GM21360 (cell line): Measurements from ENCODE around the gene CPT1B.
A peak's percentile ranks its signal among the peaks of the same experiment; 100 is the strongest.

Experiments used
- ATAC-seq: cut with Tn5 transposase; IDR thresholded peaks from one replicate; pipeline ENCODE4 v1.9.1; 2021; ENCODE audit warnings: mild to moderate bottlenecking, moderate library complexity; ENCODE audit not compliant: unreplicated experiment

CPT1B gene

DNA sequence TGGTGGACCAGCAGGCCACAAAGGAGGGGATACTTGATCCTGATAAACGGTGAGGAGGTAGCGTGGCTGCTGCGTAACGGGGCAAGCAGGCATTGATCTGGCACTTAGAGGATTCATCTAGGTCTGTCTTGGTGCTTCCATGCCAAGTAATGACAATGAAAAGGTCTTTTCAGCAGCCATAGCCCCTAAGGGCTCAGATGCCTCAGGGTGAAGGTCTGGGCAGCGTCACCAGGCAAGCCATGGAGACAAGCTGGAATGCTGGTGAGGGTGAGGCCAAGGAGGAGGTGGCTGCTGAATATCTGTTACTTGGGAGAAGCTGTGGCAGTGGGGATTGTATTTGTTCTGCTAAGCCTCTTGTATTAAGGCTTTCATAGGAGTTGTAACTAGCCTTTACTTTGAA lies 9.2 kb upstream of the CPT1B start:
- no peak for ATAC-seq

DNA sequence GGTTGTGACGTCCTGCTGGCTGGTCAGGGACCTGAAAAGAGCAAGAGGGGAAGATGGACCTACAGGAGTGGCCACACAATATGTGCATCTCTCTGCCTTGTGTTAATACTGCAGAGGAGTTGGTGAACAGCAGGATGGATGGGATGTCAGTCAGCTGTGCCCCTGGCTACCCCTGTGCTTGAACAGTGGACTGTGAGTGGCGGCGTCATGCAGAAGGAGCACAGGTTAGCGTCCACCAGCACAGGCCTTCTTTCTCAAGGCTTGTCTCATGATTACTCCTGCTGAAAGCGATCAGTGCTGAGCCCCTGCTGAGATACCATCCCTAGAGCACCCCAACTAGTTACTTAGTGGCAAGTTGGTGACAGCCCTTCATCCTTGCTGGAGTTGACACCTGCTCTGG lies 8.2 kb upstream of the CPT1B start:
- no peak for ATAC-seq

- ATAC-seq, result no peak
Measured at GRCh38 chr22:50585781-50586180, 7.6 kb upstream of the CPT1B start.

DNA sequence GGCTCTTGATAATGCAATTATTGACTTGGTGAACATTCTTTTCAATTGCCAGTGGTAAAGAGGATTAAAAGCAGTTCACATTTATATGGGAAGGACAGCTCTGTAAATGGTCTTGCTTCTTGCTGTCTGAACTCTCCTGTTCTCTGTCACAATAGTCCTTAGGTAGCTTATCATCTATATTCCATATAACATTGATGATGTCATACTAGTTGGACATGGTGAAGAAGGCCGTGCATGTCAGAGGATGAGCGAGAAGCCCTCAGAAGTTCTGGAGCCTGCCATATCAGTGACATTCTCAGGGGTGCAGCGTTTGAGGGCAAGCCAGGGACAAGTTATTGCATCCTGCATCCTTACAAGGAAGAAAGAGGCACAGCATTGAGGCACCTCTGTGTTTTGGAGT lies 7.0 kb upstream of the CPT1B start:
- no peak for ATAC-seq

DNA sequence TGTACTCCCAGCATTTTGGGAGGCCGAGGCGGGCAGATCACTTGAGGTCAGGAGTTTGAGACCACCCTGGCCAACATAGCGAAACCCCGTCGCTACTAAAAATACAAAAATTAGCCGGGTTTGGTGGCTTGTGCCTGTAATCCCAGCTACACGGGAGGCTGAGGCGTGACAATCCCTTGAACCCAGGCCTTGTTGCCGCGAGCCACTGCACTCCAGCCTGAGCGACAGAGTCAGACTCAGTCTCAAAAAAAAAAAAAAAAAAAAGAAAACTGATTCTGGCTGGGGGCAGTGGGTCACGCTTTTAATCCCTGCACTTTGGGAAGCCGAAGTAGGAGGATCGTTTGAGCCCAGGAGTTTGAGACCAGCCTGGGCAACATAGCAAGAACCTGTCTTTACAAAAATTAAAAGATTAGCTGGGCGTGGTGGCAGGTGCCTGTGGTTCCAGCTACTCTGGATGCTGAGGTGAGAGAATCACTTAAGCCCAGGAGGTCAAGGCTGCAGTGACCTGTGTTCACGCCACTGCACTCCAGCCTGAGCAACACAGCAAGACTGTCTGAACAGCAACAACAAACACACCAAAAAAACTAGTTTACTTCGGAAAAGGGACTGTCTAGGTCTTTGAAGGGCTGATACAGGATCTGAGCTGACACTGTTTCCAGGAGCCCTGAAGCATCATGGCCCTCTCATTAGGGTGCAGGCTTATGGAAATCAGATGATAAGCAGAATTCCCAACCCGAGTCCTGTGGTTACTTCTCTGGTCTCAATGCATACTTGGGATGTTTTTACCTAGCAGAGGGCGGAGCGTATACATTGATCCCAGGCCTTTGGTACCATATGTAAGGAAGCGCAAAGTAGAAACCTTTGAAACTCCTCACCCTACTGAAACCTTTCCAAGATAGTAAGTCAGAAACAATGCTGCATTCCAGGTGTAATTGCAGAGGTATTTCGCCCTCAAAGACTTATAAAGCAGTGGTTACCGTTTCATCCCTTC lies 6.2 kb upstream of the CPT1B start:
- no peak for ATAC-seq

GRCh38 chr22:50583294-50583861 lies 5.2 kb upstream of the CPT1B start:
- ATAC-seq, result peak; percentile 17

- peak; percentile 82 for ATAC-seq
Measured at GRCh38 chr22:50582493-50583293, 4.5 kb upstream of the CPT1B start, which contains the start of gene CHKB. Gene CHKB, minus strand, starts transcription at chr22:50582849. Its CDS starts 68 bp downstream, at chr22:50582781.

GRCh38 chr22:50581950-50582492 lies 3.8 kb upstream of the CPT1B start:
- peak; percentile 19 for ATAC-seq

- no peak for ATAC-seq
Measured at GRCh38 chr22:50581031-50581949, 3.1 kb upstream of the CPT1B start.

- ATAC-seq, result no peak
Measured at GRCh38 chr22:50579752-50580151, 1.5 kb upstream of the CPT1B start.

DNA sequence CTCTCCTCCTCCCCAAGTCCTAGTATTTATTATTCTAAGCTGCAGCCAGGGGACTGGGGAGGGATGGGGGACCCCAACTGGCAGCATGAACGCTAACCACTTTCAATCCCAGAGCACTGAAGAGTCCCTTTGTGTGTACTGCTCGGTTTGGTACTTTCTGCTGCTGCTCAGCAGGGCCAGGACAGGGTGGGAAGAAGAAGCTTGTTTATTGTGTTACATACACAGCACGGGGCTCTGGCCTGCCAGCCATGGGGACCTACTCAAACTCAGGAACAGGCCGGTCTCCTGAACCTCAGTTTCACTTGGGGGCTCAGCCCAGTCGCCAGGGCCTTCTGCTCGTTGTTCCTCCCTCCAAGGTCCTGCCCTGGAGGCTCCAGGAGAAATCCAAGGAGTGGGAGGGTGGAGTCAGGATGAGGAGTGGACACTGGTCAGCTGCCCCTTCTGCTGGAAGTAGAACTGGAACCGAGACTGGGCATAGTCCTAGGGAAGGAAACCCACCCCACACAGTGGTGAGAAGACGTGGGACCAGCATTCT lies 616 bp upstream of the CPT1B start:
- ATAC-seq, result no peak

- ATAC-seq, result no peak
Measured at GRCh38 chr22:50577697-50577986, 585 bp downstream of the CPT1B start.

- no peak for ATAC-seq
Measured at GRCh38 chr22:50576806-50577696, 1.2 kb downstream of the CPT1B start.

DNA sequence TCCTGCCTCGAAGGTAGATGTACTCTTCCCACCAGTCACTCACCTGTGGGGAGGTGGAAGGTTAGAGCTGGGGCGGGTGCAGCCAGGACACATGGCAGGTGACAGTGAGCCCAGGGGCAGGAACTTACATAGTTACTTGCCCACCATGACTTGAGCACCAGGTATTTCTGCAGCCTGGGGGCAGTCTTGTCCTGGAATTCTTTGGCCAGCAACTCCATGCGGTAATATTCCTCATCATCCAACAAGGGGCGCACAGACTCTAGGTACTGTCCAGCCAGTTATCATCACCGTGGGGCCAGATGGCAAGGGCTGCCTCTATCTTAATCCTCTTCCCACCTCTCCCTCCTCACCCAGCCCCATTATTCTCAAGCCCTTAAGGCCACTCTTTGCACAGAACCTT lies 2.2 kb downstream of the CPT1B start:
- ATAC-seq, result no peak

DNA sequence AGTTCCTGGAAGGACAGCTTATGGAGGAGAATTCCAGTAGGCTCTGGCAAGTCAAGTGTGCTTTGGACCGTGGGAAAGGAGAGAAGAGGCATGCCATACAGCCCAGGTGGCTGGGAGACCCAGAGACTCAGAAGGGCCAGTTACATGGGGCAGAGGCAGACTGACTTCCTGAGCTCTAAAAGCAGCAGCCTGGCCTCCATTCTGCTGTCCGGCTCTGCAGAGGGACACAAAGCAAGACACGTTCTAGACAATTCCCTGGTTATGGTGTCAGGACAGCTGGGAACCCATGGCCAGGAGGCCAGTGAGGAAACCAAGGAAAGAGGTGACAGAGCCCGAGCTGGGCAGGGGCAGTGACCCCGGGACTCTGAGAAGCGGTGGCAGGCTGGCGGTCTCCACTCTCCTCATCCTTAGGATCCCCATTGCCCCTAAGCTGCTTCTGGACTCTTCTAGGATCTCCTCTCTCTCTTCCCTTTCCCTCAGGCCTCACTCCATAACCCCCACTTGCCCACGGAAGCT lies 2.7 kb downstream of the CPT1B start:
- no peak for ATAC-seq

- no peak for ATAC-seq
Measured at GRCh38 chr22:50574383-50574755, 3.9 kb downstream of the CPT1B start.

DNA sequence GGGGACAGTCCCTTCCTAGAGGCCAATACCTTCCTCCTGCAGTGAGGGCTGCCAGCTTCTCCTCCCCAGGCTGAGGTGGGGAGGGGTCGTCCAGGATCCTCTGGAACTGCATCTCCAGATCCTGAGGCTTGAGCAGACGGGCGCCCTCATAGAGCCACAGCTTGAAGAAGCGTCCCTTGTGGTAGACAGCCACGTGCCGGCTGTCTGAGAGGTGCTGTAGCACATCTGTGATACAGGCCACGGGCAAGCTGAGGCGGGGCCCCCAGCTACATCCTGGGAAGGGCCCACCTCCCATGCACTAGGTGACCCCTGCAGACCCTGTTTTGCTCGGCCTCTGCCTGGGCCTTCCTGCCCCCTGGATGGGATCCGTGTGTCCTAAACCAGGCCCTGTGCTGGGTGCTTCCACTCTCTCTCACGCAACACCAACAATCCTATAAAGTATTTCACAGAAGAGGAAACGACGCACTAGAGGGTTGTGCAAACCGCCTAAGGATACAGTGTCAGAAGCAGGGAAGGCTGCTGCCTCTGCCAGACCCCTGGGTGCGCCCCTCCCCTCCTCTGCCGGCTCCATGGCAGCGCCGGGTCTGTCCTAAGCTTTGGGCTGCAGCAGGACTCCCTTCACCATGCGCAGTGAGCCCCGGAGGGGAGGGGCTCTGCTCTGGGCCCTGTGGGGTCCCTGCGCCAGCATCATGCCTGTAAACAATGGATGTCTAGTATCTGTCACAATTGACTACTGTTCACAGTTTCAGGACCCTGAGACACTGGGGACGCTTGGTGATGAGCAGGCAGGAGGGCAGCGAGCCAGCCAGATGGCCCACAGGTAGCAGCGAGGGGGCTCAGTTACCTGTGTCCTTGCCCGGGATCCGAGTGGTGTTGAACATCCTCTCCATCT lies 4.5 kb downstream of the CPT1B start:
- ATAC-seq, result no peak

DNA sequence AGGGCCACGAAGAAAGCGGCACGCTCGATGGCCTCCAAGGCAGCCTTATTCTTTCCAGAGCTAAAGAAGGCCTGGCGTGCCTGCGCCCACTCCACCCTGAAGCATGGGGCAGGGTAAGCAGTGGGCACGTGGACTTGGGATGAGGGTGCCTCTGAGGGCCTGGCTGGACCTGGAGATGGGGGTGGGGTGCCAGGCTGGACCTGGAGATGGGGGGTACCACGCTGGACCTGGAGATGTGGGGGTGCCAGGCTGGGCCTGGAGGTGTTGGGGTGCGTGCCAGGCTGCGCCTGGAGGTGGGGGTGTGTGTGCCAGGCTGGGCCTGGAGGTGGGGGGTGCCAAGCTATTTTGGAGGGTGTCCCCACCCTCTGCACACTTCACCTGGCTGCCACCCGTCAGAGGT lies 5.3 kb downstream of the CPT1B start:
- ATAC-seq, result no peak
